ENCODE measurements around the gene GABRA4. TPM values are rescaled to one million over a fixed set of nuclear protein-coding genes. Genes with fewer than 3 reads are reported as not detected.

GABRA4 gene
- total and polyA plus RNA-seq, 8 donors: 0.05 to 0.37 TPM; not detected in 6

- no peaks in the 10 kb centered on the region for H3K27me3 ChIP-seq
- peak in 1 of 2 donors; percentile 30 for DNase-seq
- WGBS, 5 donors: 18 to 24% (median 22%) methylated on average over 2 of the region's 2 CpGs
- TF ChIP-seq POLR2A (IDR thresholded peaks at IDR 0.05): no peak
- TF ChIP-seq, protein P1, sequence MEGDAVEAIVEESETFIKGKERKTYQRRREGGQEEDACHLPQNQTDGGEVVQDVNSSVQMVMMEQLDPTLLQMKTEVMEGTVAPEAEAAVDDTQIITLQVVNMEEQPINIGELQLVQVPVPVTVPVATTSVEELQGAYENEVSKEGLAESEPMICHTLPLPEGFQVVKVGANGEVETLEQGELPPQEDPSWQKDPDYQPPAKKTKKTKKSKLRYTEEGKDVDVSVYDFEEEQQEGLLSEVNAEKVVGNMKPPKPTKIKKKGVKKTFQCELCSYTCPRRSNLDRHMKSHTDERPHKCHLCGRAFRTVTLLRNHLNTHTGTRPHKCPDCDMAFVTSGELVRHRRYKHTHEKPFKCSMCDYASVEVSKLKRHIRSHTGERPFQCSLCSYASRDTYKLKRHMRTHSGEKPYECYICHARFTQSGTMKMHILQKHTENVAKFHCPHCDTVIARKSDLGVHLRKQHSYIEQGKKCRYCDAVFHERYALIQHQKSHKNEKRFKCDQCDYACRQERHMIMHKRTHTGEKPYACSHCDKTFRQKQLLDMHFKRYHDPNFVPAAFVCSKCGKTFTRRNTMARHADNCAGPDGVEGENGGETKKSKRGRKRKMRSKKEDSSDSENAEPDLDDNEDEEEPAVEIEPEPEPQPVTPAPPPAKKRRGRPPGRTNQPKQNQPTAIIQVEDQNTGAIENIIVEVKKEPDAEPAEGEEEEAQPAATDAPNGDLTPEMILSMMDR (IDR thresholded peaks at IDR 0.05): no peak
- TF ChIP-seq EP300 (IDR thresholded peaks at IDR 0.05): no peak
- no peak for TF ChIP-seq POLR2AphosphoS5 (IDR thresholded peaks at IDR 0.05)
- no peaks in the 10 kb centered on the region for H3K9me3 ChIP-seq
- H3K4me1 ChIP-seq: no peaks in the 10 kb centered on the region
- no peak overlapping the region for H3K27ac ChIP-seq
- no peaks in the 10 kb centered on the region for H3K36me3 ChIP-seq
- intact Hi-C loops (cut with DNase I; ENCODE audit: low total_unique reads): no loop called here
- H3K4me3 ChIP-seq: no peak overlapping the region
Measured at GRCh38 chr4:46890056-46890455, 103.3 kb downstream of the GABRA4 start.

- no peak for DNase-seq
- TF ChIP-seq POLR2AphosphoS5 (IDR thresholded peaks at IDR 0.05) (no peak), POLR2A (IDR thresholded peaks at IDR 0.05) (no peak), EP300 (IDR thresholded peaks at IDR 0.05) (no peak)
- TF ChIP-seq, protein P1 (IDR thresholded peaks at IDR 0.05): no peak
- H3K9me3 ChIP-seq: no peaks in the 10 kb centered on the region
- WGBS, 5 donors: 15 to 39% (median 24%) methylated on average over 2 of the region's 2 CpGs
- H3K36me3 ChIP-seq: no peaks in the 10 kb centered on the region
- no peak overlapping the region for H3K4me3 ChIP-seq
- H3K27me3 ChIP-seq: no peaks in the 10 kb centered on the region
- intact Hi-C loops (cut with DNase I; ENCODE audit: low total_unique reads): no loop called here
- H3K4me1 ChIP-seq: no peaks in the 10 kb centered on the region
- H3K27ac ChIP-seq: no peak overlapping the region
Measured at GRCh38 chr4:46889410-46889809, 104.0 kb downstream of the GABRA4 start.

GRCh38 chr4:46886711-46887110 lies 106.7 kb downstream of the GABRA4 start:
- DNase-seq: peak in 1 of 2 donors; percentile 37
- Histone ChIP-seq H3K27ac (no peak overlapping the region), H3K4me1 (no peaks in the 10 kb centered on the region), H3K36me3 (no peaks in the 10 kb centered on the region), H3K9me3 (no peaks in the 10 kb centered on the region), H3K27me3 (no peaks in the 10 kb centered on the region), H3K4me3 (no peak overlapping the region)
- WGBS, 5 donors: 2 to 16% (median 13%) methylated on average over 2 of the region's 2 CpGs
- TF ChIP-seq, protein P1 (IDR thresholded peaks at IDR 0.05): peak in 2 of 7 experiments; percentile 14 to 24
- no peak for TF ChIP-seq EP300 (IDR thresholded peaks at IDR 0.05)
- intact Hi-C loops (cut with DNase I; ENCODE audit: low total_unique reads): no loop called here

DNA sequence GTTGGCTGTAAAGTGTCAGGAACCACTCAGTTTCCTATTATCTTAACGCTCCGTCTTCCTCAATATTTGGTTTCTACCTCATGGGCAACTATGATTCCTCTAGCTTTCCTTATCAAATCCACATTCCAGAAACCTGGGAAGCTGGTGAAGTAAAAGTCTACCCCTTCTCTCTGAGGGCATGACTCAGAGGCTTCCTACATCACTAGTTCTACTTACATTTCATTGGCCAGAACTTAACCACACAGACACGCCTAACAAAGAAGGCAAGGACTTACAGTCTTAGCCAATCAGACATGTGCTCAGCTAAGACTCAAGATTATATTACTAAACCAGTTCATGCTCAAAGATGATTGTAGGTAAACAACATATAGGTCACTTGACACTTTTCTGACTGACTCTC lies 114.7 kb downstream of the GABRA4 start:
- Histone ChIP-seq H3K4me1 (peaks cover 0 to 4% (median 0%) of the 10 kb centered on the region in 4 donors), H3K9me3 (no peaks in the 10 kb centered on the region), H3K36me3 (no peaks in the 10 kb centered on the region), H3K27me3 (no peaks in the 10 kb centered on the region), H3K4me3 (no peak overlapping the region), H3K27ac (no peak overlapping the region)
- intact Hi-C loops (cut with DNase I; ENCODE audit: low total_unique reads): no loop called here
- 85 to 93% (median 91%) methylated on average over 3 of the region's 3 CpGs for WGBS, 5 donors
- DNase-seq: no peak
- TF ChIP-seq, protein P1 (IDR thresholded peaks at IDR 0.05): no peak
- TF ChIP-seq POLR2A (IDR thresholded peaks at IDR 0.05) (no peak), POLR2AphosphoS5 (IDR thresholded peaks at IDR 0.05) (no peak), EP300 (IDR thresholded peaks at IDR 0.05) (no peak)
